PC-9 (cell line): ENCODE results near the gene INPP4A. TPM values are rescaled to one million over a fixed set of nuclear protein-coding genes. Genes with fewer than 3 reads are reported as not detected.

Experiments
- BruUV-seq: library from RNA; stranded (reverse); fragments of 400-500 nt; replicated peaks from 2 replicates; lab custom pipeline; 2021; lab: Mats Ljungman, UMichigan
- CTCF ChIA-PET: fragments of 300-600 bp; sonication (Branson Sonifier 250); formaldehyde crosslinking; loops from one replicate; lab custom pipeline; 2022; ENCODE audit warnings: antibody characterized with exemption; lab: Charles Lee
- POLR2A ChIA-PET: fragments of 300-600 bp; sonication (Branson Sonifier 250); formaldehyde crosslinking; loops from one replicate; lab custom pipeline; 2022; ENCODE audit warnings: antibody characterized with exemption; ENCODE audit not compliant: unreplicated experiment; lab: Charles Lee
- DNase-seq, 2 experiments: peaks; one replicate each; pipeline versions ENCODE4 v3.0.0 to v3.0.0-alpha.2; 2015 to 2022; ENCODE audit warnings: mixed read lengths in 1 of 2
- H2AFZ ChIP-seq: fragments of 200-600 bp; sonication (generic); 2 replicates; pipeline ENCODE4 v1.8.1; 2017; ENCODE audit warnings: antibody characterized with exemption
- H3F3A ChIP-seq: fragments of 200-600 bp; sonication (generic); 2 replicates; pipeline ENCODE4 v1.8.1; 2017; ENCODE audit warnings: antibody characterized with exemption, mild to moderate bottlenecking, low read depth; ENCODE audit not compliant: insufficient read depth
- H3K27ac ChIP-seq: fragments of 200-600 bp; sonication (generic); 2 replicates; pipeline ENCODE4 v1.6.1; 2016; ENCODE audit warnings: mixed run types
- H3K27me3 ChIP-seq: fragments of 200-600 bp; sonication (generic); 2 replicates; pipeline ENCODE4 v1.6.1; 2016; ENCODE audit warnings: low read depth, mixed run types; ENCODE audit not compliant: insufficient read depth
- H3K36me3 ChIP-seq: fragments of 200-600 bp; sonication (generic); 2 replicates; pipeline ENCODE4 v1.6.1; 2016; ENCODE audit warnings: low read depth, mixed run types
- H3K4me1 ChIP-seq: fragments of 200-600 bp; sonication (generic); replicated peaks from 2 replicates; pipeline ENCODE4 v1.6.1; 2016; ENCODE audit warnings: mixed run types; ENCODE audit not compliant: insufficient read depth
- H3K4me2 ChIP-seq: fragments of 200-600 bp; sonication (generic); 2 replicates; pipeline ENCODE4 v1.6.1; 2017; ENCODE audit warnings: mixed run types
- H3K4me3 ChIP-seq: fragments of 200-600 bp; sonication (generic); 2 replicates; pipeline ENCODE4 v1.6.1; 2016; ENCODE audit warnings: mixed run types
- H3K79me2 ChIP-seq: fragments of 200-600 bp; sonication (generic); 2 replicates; pipeline ENCODE4 v1.6.1; 2017; ENCODE audit warnings: low read depth, mixed run types
- H3K9me2 ChIP-seq: fragments of 200-600 bp; sonication (generic); 2 replicates; pipeline ENCODE4 v1.8.1; 2017; ENCODE audit warnings: mild to moderate bottlenecking; ENCODE audit not compliant: insufficient read depth
- H3K9me3 ChIP-seq: fragments of 200-600 bp; sonication (generic); 2 replicates; pipeline ENCODE4 v1.8.1; 2016; ENCODE audit warnings: low read depth; ENCODE audit not compliant: insufficient read depth
- H4K20me1 ChIP-seq: fragments of 200-600 bp; sonication (generic); 2 replicates; pipeline ENCODE4 v1.8.1; 2017; ENCODE audit not compliant: insufficient read depth
- EZH2 ChIP-seq: fragments of 200-600 bp; sonication (generic); IDR thresholded peaks from 2 replicates; pipeline ENCODE4 v1.8.0; 2017; ENCODE audit warnings: antibody characterized with exemption, low read depth
- intact Hi-C: fragments of 100-400 bp; cut with micrococcal nuclease; formaldehyde crosslinking; loops from one replicate; pipeline ENCODE4 v1.10.0; 2022; ENCODE audit not compliant: unreplicated experiment
- total RNA-seq: library from RNA; stranded (reverse); gene quantifications from 2 replicates; pipeline ENCODE4 v1.2.3, GENCODE V29; 2021
- TF ChIP-seq, protein P1 (sequence below): fragments of 200-600 bp; sonication (generic); conservative IDR thresholded peaks from 2 replicates; pipeline ENCODE4 v1.6.1; 2017; ENCODE audit warnings: mixed run types, antibody characterized with exemption, mild to moderate bottlenecking, moderate library complexity

Gene INPP4A
- total RNA-seq, 1 experiment from 2014 or later, result 52.9 TPM

DNA sequence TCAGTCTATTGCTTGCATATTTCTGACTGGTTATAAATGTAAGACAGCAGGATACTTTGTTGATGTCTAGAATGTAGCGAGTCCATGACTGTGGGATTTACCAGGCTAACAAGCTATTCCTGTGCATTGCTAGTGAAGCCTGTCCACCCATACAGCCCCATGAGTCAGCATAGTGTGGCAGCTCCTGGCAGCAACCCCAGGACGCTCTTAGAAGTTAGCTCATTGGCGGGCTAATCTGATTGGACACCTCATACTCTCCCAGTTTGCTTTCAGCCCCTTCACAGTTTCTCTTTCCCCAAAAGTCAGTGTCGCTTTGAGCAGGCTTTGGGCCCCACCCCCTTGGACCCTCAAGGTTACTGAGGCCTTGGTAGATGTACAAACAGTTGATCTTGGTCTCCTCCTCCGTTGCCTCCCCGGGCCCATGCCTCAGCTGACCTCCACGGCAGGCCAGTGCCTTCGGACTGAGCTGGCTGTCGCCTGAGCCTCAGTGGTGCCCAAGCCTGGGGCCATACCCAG is 115.7 kb downstream of the INPP4A start:
- ChIA-PET POLR2A (interaction anchor here (0.5 to 0.6 kb wide), 4 partner anchors 30 to 917 kb away, joined by 6 read pairs; no protein-coding TSS in a partner anchor), CTCF (interaction anchor here (0.5 to 1.4 kb wide), 4 partner anchors 17 to 132 kb away, joined by 3 to 4 read pairs (median 4); no protein-coding TSS in a partner anchor)
- TF ChIP-seq EZH2, result no peak
- TF ChIP-seq, protein P1, sequence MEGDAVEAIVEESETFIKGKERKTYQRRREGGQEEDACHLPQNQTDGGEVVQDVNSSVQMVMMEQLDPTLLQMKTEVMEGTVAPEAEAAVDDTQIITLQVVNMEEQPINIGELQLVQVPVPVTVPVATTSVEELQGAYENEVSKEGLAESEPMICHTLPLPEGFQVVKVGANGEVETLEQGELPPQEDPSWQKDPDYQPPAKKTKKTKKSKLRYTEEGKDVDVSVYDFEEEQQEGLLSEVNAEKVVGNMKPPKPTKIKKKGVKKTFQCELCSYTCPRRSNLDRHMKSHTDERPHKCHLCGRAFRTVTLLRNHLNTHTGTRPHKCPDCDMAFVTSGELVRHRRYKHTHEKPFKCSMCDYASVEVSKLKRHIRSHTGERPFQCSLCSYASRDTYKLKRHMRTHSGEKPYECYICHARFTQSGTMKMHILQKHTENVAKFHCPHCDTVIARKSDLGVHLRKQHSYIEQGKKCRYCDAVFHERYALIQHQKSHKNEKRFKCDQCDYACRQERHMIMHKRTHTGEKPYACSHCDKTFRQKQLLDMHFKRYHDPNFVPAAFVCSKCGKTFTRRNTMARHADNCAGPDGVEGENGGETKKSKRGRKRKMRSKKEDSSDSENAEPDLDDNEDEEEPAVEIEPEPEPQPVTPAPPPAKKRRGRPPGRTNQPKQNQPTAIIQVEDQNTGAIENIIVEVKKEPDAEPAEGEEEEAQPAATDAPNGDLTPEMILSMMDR, result no peak
- H4K20me1 ChIP-seq, result no peaks in the 10 kb centered on the region
- H3K9me2 ChIP-seq, result no peaks in the 10 kb centered on the region
- no peaks in the 10 kb centered on the region for H3F3A ChIP-seq
- H3K9me3 ChIP-seq, result no peaks in the 10 kb centered on the region
- H3K4me3 ChIP-seq, result no peak overlapping the region
- no peak overlapping the region for H3K4me2 ChIP-seq
- H3K36me3 ChIP-seq, result no peaks in the 10 kb centered on the region
- H3K79me2 ChIP-seq, result no peaks in the 10 kb centered on the region
- H2AFZ ChIP-seq, result no peak overlapping the region
- DNase-seq, result peak in 1 of 2 experiments; percentile 58
- BruUV-seq, result no TSS peak
- no peaks in the 10 kb centered on the region for H3K27me3 ChIP-seq
- H3K4me1 ChIP-seq, result no peaks in the 10 kb centered on the region
- H3K27ac ChIP-seq, result no peak overlapping the region
- intact Hi-C loops, result loop anchor here (1.0 to 10.0 kb wide), 4 partner anchors 27 to 148 kb away; partner anchors contain the start of gene INPP4A

DNA sequence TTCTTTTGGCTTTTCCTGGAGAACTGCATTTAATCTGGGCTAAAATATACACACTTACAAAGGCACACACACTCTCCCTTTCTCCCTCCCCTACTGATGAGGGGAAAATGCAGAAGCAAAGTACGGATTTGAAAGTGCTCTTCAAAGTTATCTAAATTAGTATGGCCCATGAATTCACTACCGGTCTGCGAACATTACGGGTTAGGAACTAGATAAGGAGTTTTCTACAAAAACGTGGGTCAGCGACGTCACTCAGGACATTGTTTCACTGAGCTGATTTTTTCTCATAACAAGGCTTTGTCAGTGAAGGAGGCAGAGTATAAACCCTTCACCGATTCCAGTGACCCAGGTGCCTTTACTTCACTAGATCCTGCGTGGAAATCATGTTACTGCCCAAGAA is 116.4 kb downstream of the INPP4A start:
- H3K27me3 ChIP-seq, result no peaks in the 10 kb centered on the region
- H4K20me1 ChIP-seq, result no peaks in the 10 kb centered on the region
- intact Hi-C loops, result loop anchor here (2.0 to 10.0 kb wide), 3 partner anchors 79 to 148 kb away; partner anchors contain the start of gene INPP4A
- BruUV-seq, result no TSS peak
- DNase-seq, result no peak
- H3K79me2 ChIP-seq, result no peaks in the 10 kb centered on the region
- H3K4me3 ChIP-seq, result no peak overlapping the region
- no peaks in the 10 kb centered on the region for H3K36me3 ChIP-seq
- ChIA-PET CTCF (no interaction called here), POLR2A (no interaction called here)
- H3K9me2 ChIP-seq, result no peaks in the 10 kb centered on the region
- no peak overlapping the region for H2AFZ ChIP-seq
- H3K27ac ChIP-seq, result no peak overlapping the region
- no peak overlapping the region for H3K4me2 ChIP-seq
- H3K4me1 ChIP-seq, result no peaks in the 10 kb centered on the region
- no peaks in the 10 kb centered on the region for H3F3A ChIP-seq
- TF ChIP-seq, protein P1, result no peak
- no peak for TF ChIP-seq EZH2
- H3K9me3 ChIP-seq, result no peaks in the 10 kb centered on the region

DNA sequence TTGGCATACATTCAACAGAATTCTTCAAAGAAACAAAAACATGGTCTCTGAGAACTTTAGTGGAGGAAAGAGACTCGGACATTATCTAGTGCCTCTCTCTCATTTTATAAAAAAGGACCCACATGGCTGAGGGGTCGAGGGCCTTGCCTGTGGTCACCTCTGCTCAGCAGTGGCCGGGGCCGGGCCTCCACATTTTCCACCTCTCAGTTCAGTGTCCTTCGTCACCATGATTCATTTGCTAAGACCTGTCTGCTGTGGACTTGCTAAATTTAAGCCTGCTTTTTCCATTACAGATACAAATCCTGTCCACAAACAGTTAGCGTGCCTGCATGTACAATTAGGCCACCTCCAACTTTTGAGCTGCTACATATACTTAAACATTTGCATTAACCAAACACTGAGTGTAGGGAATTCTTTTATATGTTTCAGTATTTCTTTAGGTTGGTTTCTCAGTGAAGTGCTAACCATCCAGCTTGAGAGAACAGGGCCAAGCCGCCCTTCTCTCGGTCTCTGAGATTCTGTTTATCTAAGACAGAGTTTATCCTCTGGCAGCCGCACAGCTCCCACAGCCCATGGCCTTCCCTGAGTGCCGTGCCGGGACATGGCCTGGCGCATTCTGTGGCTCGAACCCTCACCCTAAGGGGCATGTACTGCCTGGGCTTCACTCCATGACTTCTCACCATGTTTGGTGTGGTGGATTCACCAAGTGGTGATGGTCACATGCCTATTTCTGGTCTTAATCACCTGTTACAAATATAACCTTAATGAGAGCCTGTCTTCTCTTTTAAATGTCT is 117.4 kb downstream of the INPP4A start:
- TF ChIP-seq EZH2, result no peak
- TF ChIP-seq, protein P1, result no peak
- CTCF ChIA-PET, result no interaction called here

More for the DNA sequence above, 117.4 kb downstream of the INPP4A start:
- no peak overlapping the region for H2AFZ ChIP-seq
- no peak overlapping the region for H3K27ac ChIP-seq
- no peak for DNase-seq
- no peaks in the 10 kb centered on the region for H3K79me2 ChIP-seq
- no peak overlapping the region for H3K4me2 ChIP-seq
- no peaks in the 10 kb centered on the region for H3K27me3 ChIP-seq
- no peaks in the 10 kb centered on the region for H3K4me1 ChIP-seq
- H3K4me3 ChIP-seq, result no peak overlapping the region
- H4K20me1 ChIP-seq, result no peaks in the 10 kb centered on the region
- no peaks in the 10 kb centered on the region for H3K9me3 ChIP-seq
- no peaks in the 10 kb centered on the region for H3F3A ChIP-seq
- H3K36me3 ChIP-seq, result no peaks in the 10 kb centered on the region
- POLR2A ChIA-PET, result interaction anchor here (0.7 kb wide), 1 partner anchor 1778 kb away, joined by 7 read pairs; no protein-coding TSS in a partner anchor
- BruUV-seq, result no TSS peak
- H3K9me2 ChIP-seq, result no peaks in the 10 kb centered on the region
- intact Hi-C loops, result loop anchor here (2.0 to 10.0 kb wide), 3 partner anchors 80 to 149 kb away; partner anchors contain the start of gene INPP4A
